ENCODE data around the gene SYK.
"Not testable (repeated sequence)": the region's sequence is repeated elsewhere in the genome, so short reads cannot be mapped to it uniquely, and the experiment has no call there.

SYK gene

GRCh38 chr9:90882991-90883600 is 81.5 kb downstream of the SYK start:
- DNase-seq: no peak

- no peak for DNase-seq
Measured at GRCh38 chr9:90883661-90884060, 82.0 kb downstream of the SYK start.

DNA sequence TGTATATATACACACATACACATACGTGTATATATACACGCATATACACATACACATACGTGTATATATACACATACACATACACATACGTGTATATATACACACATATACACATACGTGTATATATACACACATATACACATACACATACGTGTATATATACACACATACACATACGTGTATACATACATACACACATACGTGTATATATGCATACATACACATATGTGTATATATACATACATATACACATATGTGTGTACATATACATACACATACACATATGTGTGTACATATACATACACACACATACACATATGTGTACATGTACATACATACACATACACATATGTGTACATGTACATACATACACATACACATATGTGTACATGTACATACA is 82.6 kb downstream of the SYK start:
- DNase-seq: no peak

- DNase-seq: not testable (repeated sequence)
Measured at GRCh38 chr9:90886868-90887267, 85.2 kb downstream of the SYK start.

DNA sequence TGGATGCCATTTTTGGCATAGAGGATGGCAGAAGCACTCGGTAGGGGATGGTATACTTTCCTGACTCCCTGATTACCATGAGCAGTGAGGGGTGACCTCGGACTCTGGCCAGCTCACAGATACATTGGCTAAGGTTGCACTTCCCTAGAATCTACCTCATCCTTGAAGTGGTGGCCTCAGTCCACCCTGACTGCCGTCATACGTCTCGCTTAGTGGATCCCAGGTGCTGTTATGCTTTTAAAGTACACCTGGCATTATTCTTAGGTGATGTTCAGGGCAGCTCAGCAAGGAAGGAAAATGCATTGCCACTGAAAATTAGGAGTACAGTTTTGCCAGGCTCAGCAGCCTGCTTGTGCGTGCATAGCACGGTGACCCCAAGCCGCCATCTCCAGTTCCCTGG is 87.3 kb downstream of the SYK start:
- no peak for DNase-seq

GRCh38 chr9:90890146-90890810 is 88.7 kb downstream of the SYK start:
- no peak for DNase-seq

- DNase-seq: no peak
Measured at GRCh38 chr9:90891308-90892040, 89.9 kb downstream of the SYK start.

GRCh38 chr9:90892918-90893317 is 91.3 kb downstream of the SYK start:
- DNase-seq: no peak

DNA sequence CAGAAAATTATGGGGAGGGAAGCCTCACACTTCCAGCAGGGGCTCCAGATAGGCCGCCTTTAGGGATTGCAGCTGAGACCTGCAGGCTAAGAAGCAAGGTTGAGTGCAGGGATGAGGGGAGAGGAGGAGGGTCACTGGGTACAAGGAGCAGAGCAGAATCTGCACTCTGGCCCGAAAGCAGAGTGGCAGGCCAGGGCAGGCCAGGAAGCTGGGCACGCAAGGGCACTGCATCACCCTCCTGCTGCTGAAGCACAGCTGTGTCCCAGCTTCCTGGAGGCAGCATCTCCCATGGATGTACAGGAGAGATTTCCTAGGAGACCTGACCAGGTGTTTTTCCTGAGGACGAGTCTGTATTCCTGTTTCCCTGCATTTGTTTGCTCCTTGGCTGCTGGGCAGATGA is 92.1 kb downstream of the SYK start:
- no peak for DNase-seq

DNA sequence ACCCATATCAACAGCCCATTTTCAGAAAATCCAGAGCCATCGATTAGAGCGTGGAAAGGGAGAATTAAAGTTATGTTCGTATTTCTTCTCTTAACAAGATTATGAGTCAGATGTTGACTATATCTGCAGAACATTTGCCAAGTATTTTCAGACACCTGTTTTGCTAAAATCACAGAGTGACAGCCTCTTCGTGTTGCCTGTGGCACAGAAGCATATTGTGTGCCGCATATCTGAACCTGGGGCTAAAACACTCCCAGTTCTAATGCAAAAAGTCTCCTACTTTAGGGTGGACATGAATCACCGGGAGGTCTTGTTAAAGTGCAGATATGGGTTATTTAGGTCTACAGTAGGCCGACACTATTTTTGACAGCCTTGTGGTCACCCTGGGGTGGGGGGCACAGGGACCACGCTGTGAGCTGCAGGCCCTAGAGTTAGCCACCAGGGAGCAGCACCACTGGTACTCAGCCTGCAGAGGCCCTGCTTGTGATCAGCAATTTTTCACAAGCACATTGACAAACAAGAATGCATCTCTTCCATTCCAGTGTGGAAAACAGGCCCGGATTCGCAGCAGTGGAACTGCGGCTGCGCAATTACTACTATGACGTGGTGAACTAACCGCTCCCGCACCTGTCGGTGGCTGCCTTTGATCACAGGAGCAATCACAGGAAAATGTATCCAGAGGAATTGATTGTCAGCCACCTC is 93.5 kb downstream of the SYK start:
- DNase-seq: no peak

- no peak for DNase-seq
Measured at GRCh38 chr9:90895786-90896185, 94.2 kb downstream of the SYK start.

DNA sequence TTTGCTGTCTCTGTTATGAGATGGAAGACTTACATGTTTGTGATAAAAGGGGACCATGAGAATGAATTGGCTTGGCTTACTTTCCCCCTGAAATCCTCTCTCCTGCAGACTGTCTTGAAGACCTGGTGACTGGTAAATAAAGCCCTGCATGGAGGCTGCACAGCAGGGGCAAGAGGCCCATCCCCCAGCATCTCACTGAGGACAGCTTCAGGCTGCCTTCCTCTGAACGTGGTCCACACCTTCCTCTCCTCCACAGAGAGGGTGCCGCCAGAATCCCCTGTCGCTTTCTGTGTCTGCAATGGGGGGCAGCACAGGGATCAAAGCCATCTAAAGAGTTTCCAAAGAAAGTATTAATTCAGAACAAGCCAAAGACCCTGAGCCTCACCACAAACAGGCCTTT is 94.6 kb downstream of the SYK start:
- no peak for DNase-seq

GRCh38 chr9:90898228-90898627 is 96.6 kb downstream of the SYK start:
- DNase-seq: no peak

DNA sequence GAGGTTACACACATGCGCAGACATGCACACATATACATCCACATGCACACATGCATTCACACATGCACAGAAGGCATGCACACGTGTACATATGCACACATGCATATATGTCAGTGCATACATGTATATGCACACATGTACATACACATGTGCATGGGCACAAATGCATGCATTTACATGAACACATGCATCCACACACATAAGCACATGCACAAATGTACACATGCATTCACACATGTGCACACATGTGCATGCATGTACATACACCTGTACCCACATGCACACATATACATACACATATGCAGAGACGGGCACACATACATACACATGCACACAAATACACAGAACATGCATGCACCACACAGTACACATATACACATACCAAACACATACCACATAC is 97.7 kb downstream of the SYK start:
- no peak for DNase-seq

GRCh38 chr9:90900130-90900529 is 98.5 kb downstream of the SYK start:
- DNase-seq: no peak

GRCh38 chr9:90901933-90902332 is 100.3 kb downstream of the SYK start:
- DNase-seq: no peak

GRCh38 chr9:90903766-90904424 is 102.3 kb downstream of the SYK start:
- no peak for DNase-seq

DNA sequence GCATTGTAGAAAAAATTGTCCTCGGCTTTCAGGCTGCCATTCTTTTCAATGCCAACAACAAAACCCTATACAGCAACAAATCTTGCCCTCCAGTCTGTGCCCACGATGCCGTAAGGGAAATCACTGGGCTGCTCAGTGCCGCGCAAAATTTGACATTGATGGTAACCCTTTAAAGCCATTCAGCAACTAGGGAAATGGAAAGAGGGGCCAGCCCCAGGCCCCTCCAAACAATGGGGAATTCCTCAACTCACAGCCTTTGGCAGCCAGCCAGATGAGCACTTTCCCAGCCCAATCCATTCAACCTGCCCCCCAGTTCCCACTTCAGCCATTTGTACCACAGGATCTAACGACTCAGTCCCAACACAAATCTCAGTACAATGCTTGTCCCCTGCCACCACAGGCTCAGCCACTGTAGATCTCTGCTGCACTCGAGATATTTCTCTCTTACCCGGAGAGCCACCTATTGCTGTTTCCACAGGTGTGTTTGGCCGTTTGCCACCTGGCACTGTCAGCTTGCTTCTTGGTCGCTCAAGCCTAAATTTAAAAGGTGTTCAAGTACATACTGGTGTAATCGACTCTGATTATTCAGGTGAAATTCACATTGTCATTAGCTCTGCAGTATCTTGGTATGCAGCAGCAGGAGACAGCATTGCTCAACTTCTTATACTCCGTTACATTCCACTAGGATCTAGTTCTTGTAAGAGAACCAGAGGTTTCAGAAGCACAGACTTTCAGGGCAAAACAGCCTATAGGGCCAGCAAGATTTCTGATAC is 103.3 kb downstream of the SYK start:
- DNase-seq: no peak

DNA sequence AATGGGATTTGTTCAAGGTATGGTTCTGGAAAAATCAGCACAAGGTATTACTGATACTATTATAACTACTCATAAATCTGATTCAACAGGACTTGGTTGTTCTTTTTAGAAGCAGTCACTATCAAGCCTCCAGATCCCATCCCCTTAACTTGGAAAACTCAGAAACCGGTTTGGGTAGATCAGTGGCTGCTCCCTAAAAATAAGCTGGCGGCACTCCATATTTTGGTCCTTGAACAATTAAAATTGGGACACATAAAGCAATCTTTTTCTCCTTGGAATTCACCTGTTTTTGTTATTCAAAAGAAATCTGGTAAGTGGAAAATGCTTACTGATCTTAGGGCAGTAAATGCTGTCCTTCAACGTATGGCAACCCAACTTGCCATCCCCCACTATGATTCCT is 104.2 kb downstream of the SYK start:
- DNase-seq: no peak

DNA sequence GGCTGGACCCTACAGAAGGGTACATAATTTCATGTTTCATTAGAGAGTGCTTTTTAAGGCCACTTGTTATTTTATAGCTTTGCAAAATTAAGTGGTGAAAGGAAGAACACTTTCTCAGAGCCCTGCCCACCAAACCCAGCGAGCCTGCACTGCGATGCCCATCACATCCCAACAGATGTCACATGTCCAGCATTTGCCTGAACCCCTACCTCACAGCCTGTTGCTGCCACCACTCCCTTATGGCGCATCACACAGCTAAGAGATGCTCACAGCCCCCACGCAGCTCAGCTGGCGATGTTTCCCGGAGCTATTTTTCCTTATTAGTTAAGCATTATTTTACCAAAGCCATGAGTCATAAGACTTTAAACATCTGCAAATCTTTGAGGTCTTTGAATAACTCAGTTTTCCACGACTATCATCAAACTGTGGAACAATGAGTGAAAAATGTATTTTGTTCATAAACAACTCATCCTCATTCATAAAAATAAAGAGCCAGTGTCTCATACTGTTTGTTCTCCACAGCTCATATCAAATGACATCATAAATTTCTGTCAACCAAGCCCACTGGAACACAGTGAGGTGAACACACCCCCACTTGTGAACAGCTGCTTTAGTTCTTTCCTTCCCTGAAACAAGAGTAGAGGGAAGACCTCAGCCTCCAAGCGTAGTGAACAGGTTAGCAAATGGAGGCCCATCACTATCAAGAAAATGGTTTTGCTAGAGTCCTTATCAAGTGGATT is 104.9 kb downstream of the SYK start:
- DNase-seq: no peak

DNA sequence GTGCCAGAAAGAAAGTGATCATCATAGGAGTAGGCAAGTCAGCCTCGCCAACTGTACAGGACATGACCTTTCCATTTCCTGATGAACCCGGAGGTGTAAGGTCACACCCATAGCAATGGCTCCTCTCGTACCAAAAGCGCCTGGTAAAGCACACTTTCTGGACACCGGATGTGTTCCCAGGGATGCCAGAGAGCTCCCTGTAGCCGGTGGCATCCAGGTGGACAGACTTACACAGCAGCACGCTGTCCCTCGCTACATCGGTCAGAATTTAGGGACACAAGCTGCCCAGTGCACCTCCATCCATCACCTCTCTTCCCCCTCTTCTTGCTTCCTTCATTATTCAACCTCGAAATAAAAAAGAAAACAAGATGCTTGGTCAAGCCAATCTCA is 105.4 kb downstream of the SYK start:
- DNase-seq: no peak

GRCh38 chr9:90907790-90908189 is 106.2 kb downstream of the SYK start:
- DNase-seq: no peak

Data from CD4-positive, alpha-beta T cell treated with Interferon alpha-2 for 1 hour (primary cell).